GM21723 (cell line): Measurements from ENCODE around the gene MSTO1.
"Not testable (repeated sequence)": the region's sequence is repeated elsewhere in the genome, so short reads cannot be mapped to it uniquely, and the experiment has no call there.

Source experiments
- ATAC-seq: cut with Tn5 transposase; IDR thresholded peaks from one replicate; pipeline ENCODE4 v1.9.1; 2021; ENCODE audit warnings: mild to moderate bottlenecking, moderate library complexity; ENCODE audit not compliant: unreplicated experiment

Gene MSTO1

GRCh38 chr1:155610257-155610647 is 234 bp downstream of the MSTO1 start:
- ATAC-seq, result not testable (repeated sequence)

DNA sequence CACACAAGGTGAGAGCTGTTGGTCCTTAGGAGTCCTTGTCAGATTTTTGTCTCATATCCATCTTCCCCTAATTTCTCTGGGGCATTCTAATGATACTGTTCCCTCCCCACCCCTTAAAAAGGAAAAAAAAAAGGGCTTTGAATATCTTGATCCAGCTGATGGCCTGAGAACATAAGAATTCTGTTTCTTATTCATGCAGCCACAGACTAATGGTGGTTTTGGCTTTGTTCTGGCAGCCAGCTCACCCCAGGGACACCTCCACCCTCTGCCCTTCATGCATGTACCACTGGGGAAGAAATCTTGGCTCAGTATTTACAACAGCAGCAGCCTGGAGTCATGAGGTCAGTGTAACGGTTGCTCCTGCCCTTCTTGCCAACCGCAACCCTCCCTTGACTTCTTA is 3.2 kb downstream of the MSTO1 start:
- not testable (repeated sequence) for ATAC-seq

DNA sequence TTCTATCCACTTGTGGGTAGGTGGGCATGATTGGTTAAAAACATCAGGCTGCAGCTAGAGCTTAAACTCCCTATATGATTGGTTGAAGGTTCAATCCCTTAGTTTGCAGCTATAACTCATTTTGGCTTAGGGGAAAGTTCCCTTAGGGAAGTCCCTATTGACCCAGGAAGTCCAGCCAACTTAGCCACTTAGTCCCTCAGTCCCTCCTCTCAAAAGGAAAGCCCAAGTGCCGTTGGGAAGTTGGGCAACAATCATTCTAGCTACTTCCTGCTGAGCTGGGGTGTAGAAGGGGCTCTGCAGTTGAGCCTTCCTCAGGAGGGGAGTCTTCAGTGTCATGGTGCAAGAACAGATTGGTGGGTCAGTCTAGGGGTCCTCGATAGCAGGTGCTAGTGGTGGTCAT is 12.2 kb downstream of the MSTO1 start:
- ATAC-seq, result no peak

GRCh38 chr1:155623357-155623756 is 13.3 kb downstream of the MSTO1 start:
- no peak for ATAC-seq

DNA sequence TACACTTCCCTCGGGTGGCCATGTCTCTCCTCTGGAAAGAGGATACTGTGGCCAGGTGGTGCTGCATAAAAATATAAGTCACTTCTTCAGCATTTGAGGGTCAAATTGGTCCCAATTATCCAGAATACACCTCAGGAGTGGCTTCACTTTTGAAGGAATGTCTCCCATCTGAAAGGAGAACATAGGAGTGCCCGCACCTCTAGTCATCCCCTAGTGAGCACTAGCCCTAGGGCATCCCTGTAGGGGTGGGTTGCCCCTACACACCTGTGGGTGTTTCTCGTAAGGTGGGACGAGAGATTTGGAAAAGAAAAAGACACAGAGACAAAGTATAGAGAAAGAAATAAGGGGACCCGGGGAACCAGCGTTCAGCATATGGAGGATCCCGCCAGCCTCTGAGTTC is 16.4 kb downstream of the MSTO1 start:
- ATAC-seq, result not testable (repeated sequence)

- ATAC-seq, result no peak
Observed at GRCh38 chr1:155636397-155637153, 26.6 kb downstream of the MSTO1 start.

DNA sequence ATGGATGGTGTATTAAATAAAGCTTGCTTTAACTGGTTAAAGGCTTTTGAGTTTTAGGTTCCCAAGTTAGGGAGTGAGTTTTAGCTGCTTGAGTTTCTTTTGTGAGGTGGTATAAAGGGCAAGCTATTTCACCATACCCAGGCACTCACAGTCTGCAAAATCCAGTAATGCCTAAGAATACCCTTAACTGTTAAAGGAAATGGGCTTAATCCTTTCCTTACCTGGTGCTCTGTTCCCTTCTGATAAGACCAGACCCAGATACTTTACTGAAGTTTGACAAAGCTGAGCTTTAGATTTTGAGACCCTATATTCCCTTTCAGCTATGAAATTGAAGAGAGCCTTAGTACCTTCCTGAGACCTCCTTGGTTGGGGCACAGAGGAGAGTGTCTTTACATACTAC is 30.3 kb downstream of the MSTO1 start:
- no peak for ATAC-seq

GRCh38 chr1:155642559-155643180 is 32.7 kb downstream of the MSTO1 start:
- ATAC-seq, result not testable (repeated sequence)

- ATAC-seq, result no peak
Observed at GRCh38 chr1:155643230-155643629, 33.2 kb downstream of the MSTO1 start.

- ATAC-seq, result no peak
Observed at GRCh38 chr1:155645034-155645598, 35.1 kb downstream of the MSTO1 start.

GRCh38 chr1:155645648-155646047 is 35.6 kb downstream of the MSTO1 start:
- ATAC-seq, result no peak

GRCh38 chr1:155646307-155646706 is 36.3 kb downstream of the MSTO1 start:
- ATAC-seq, result no peak

GRCh38 chr1:155648207-155649147 is 38.5 kb downstream of the MSTO1 start:
- no peak for ATAC-seq

DNA sequence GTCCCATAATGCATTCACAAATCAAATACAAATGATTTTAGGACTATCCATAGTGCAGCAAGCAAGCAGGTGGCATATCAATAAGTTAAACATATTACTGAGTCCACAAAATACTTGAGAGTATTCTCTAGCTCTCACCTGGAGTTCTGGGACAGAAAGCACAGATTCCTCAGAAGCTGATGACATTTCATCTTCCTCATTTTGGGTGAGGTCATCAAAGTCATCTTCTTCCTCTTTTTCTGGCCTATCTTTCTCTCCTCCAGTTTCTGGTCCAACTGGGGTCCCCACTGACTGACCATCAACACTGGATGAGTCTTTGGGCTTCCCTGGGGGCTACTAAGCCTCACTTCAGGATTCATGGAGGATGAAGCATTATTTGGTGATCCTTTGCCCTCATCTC is 39.7 kb downstream of the MSTO1 start:
- ATAC-seq, result no peak

- no peak for ATAC-seq
Observed at GRCh38 chr1:155650231-155650757, 40.3 kb downstream of the MSTO1 start.

GRCh38 chr1:155651861-155652661 is 42.0 kb downstream of the MSTO1 start:
- ATAC-seq, result no peak

DNA sequence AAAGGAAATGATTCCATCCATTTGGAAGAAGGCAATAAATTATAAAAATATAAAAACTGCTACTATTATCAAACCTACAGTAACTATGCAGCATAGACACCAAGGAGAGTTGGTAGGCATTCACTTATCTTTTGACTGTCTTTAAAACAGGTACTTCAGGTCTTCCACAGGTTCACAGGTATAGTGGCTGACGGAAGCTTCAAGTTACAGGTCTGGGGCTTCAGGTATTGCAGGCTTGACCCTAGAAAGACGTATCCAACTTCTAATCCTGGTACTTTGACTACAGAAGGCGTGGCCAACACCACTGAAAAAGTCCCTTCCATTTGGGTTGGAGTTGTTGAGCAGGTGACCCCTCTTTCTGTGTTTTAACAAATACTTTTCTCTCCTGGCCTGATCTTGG is 42.9 kb downstream of the MSTO1 start:
- no peak for ATAC-seq

- ATAC-seq, result no peak
Observed at GRCh38 chr1:155657463-155657862, 47.4 kb downstream of the MSTO1 start.

DNA sequence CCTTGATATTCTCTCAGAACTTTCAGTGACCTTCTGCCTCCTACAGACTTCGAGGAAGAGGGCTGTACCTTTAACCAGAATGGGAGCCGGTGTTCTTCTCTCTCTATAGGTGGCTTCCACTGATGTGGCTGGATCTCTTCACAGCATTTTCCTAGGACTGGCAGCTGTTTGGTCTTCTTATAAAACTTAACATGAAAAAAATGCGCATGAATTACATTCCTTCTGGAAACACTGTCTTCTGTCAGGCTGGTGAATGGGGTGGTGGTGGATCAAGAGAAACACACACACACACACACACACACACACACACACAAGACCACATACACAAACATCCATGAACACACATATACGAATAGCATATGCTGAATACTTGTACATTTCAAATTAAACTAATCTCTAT is 51.2 kb downstream of the MSTO1 start:
- ATAC-seq, result not testable (repeated sequence)
